Measurements from ENCODE around the gene GJC2.
"Not testable (repeated sequence)": the region's sequence is repeated elsewhere in the genome, so short reads cannot be mapped to it uniquely, and the experiment has no call there.

The GJC2 gene

DNA sequence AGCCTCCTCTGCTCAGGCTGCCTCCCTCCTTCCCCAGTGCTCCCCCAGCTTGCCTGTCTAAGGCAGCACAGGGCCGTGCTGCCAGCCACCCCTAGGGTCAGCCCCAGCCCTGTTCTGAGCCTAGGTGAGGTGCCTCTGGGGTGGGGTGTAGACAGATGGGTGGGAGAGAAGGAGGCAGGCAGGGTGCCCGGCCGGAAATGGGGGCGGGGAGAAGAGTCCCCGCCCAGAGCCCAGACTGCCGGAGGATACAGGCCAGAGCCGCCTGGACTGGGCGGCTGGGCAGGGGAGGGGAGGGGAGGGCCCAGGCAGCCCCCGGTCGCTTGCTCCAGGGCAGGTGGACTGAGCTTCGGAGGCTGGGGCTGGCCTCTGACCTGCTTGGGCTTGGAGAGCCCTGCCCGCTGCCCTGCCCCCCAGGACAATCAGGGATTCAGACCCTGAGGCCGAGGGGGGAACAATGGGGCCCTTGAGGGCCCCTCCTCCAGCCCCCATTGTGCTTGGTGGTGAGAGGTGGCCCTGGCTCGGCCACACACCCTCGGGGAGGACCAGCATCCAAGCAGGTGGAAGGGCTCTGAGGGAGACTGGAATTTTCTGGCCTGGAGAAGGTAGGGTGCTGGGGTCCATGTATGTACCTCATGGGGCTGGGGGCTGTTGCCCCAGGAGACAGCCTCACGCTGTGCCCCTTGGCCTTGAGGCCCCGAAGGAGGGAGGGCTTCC lies at the start of gene GJC2:
Gene GJC2 (plus strand): TSS at position 525 of the 714 bp plus-strand sequence. CDS start 7,829 bp downstream, outside the sequence.
- DNase-seq (ENCODE audit: low read depth, low spot score) = no peak

GRCh38 chr1:228100822-228101613 lies 48.7 kb upstream of the GJC2 start:
- no peak for DNase-seq (ENCODE audit: low read depth, low spot score)

- no peak for DNase-seq (ENCODE audit: low read depth, low spot score)
These were observed 48.1 kb upstream of the GJC2 start for GRCh38 chr1:228101614-228101993.

- DNase-seq (ENCODE audit: low read depth, low spot score) = no peak
These were observed 47.5 kb upstream of the GJC2 start for GRCh38 chr1:228101994-228102790.

- peak; percentile 77 for DNase-seq (ENCODE audit: low read depth, low spot score)
These were observed 46.7 kb upstream of the GJC2 start, which contains the start of gene C1orf35 for GRCh38 chr1:228102791-228103620. Gene C1orf35, minus strand, starts transcription at chr1:228103325. Its CDS starts 98 bp downstream, at chr1:228103227.

- no peak for DNase-seq (ENCODE audit: low read depth, low spot score)
These were observed 45.0 kb upstream of the GJC2 start for GRCh38 chr1:228104526-228105269.

- no peak for DNase-seq (ENCODE audit: low read depth, low spot score)
These were observed 44.3 kb upstream of the GJC2 start for GRCh38 chr1:228105270-228105995.

- no peak for DNase-seq (ENCODE audit: low read depth, low spot score)
These were observed 43.5 kb upstream of the GJC2 start for GRCh38 chr1:228105996-228106799.

DNA sequence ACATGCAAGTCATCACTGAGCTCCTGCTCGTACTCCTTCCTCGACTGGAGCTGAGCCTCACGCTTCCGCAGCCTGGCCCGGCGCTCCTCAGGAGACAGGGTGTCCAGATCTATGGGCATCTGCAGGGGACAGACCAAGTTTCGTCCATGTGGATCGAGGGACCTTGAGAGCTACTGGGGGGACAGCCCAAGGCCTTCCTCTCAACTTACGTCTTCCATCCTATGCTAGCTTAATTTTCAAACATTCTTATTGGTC lies 43.0 kb upstream of the GJC2 start:
- no peak for DNase-seq (ENCODE audit: low read depth, low spot score)

DNA sequence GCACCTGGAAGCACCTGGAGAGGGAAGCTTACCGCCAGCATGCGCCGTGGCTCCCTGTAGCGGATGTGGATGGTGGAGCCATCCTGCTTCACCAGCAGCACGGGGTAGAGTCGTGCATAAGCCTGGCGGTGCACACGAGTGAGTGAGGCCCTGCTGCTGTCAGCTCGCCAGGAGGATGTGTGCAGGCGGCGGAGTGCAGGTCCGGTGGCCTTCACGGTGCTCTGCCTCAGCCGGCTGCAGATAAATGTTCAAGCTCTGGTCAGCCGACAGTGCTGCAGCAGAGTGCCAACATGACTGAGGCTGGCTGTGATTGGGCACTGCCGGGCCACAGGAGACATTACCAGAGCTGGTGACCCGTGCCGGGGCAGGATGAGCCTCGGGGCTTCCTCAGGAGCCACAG lies 42.1 kb upstream of the GJC2 start:
- no peak for DNase-seq (ENCODE audit: low read depth, low spot score)

GRCh38 chr1:228108055-228108690 lies 41.6 kb upstream of the GJC2 start:
- DNase-seq (ENCODE audit: low read depth, low spot score) = no peak

- DNase-seq (ENCODE audit: low read depth, low spot score) = no peak
These were observed 41.0 kb upstream of the GJC2 start for GRCh38 chr1:228108742-228109072.

DNA sequence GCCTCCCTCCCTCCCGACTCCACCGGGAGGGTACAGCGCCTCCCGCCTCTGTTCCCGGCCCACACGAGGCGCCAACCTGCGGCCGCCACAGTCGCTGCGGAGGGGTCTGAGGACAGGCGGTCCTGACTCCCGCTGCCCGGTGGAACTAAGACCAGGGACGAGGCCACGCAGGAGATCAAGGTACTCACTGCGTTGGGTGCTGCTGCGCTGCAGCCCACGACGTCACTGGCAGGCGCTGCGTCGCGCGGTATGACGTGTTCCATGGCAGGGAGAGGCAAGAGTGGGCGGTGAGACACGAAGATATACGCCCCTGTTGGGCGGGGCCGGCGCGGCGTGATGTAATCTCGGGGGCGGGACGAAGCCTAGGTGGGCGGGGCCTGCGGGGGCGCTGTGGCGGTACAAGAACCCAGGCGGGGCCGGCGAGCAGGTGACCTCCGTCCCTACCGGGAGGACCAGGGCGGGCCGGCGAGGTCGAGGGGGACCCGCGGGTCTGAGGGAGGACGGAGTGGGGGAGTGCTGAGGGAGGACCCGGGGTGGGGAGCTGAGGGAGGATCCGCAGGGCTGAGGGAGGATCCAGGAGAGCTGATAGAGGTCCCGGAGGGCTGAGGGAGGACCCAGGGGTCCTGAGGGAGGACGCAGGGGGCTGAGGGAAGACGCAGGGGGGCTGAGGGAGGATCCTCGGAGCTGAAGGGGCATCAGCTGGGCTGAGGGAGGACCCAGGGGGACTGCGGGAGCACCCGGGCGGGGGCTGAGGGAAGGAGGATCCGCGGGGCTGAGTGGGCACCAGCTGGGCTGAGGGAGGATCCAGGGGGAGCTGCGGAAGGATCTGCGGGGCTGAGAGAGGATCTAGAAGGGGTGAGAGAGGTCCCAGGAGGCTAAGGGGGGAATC lies 40.4 kb upstream of the GJC2 start, which contains the start of gene MRPL55:
Gene MRPL55 (minus strand): TSS at position 227 of the 889 bp plus-strand sequence. CDS start 1,039 bp downstream, outside the sequence.
- peak; percentile 85 for DNase-seq (ENCODE audit: low read depth, low spot score)

- DNase-seq (ENCODE audit: low read depth, low spot score) = no peak
These were observed 39.7 kb upstream of the GJC2 start for GRCh38 chr1:228109962-228110488.

- no peak for DNase-seq (ENCODE audit: low read depth, low spot score)
These were observed 39.2 kb upstream of the GJC2 start for GRCh38 chr1:228110556-228110955.

- not testable (repeated sequence) for DNase-seq (ENCODE audit: low read depth, low spot score)
These were observed 38.4 kb upstream of the GJC2 start for GRCh38 chr1:228111315-228111714.

DNA sequence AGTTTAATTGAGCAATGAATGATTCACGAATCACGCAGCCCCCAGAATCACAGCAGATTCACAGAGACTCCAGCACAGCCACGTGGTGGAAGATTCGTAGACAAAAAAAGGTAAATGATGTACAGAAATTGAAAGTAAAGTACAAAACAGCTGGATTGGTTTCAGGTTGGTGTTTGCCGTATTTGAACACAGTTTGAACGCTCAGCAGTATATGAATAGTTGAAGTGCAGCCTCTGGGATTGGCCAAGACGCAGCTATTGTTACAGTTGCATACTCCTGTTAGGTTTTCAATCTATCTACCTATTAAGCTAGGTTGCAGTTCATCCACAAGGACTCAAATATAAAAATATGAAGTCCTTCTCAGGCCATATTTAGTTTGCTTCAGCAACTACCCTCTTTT lies 37.6 kb upstream of the GJC2 start:
- no peak for DNase-seq (ENCODE audit: low read depth, low spot score)
